Natural killer cell (primary cell): ENCODE results near the gene FANK1. TPM values are rescaled to one million over a fixed set of nuclear protein-coding genes. Genes with fewer than 3 reads are reported as not detected.
A peak's percentile ranks its signal among the peaks of the same experiment; 100 is the strongest.
"Not testable (repeated sequence)": the region's sequence is repeated elsewhere in the genome, so short reads cannot be mapped to it uniquely, and the experiment has no call there.

Experiments used
- ATAC-seq, 3 donors: fragments of 150-1000 bp in 2 of 3; fragments of 200-7000 bp in 1 of 3; cut with Tn5 transposase; 1 replicate in 1 of 3; 2 replicates in 2 of 3; pipeline ENCODE4 v1.10.0; 2021; ENCODE audit warnings: mild to moderate bottlenecking in 2 of 3, moderate library complexity in 2 of 3
- DNase-seq, 2 donors: peaks; one replicate each; pipeline versions ENCODE4 v3.0.0 to v3.0.0-alpha.2; 2013 to 2021; ENCODE audit warnings: mixed read lengths in 1 of 2
- H3K27ac ChIP-seq: one replicate; pipeline ENCODE4 v1.5.1; 2013; ENCODE audit warnings: mild to moderate bottlenecking, low read length
- H3K27me3 ChIP-seq: one replicate; pipeline ENCODE4 v1.6.1; 2013; ENCODE audit warnings: low read length; ENCODE audit not compliant: control insufficient read depth, insufficient read depth
- H3K36me3 ChIP-seq: one replicate; pipeline ENCODE4 v1.6.1; 2013; ENCODE audit warnings: low read length; ENCODE audit not compliant: control insufficient read depth, insufficient read depth
- H3K4me1 ChIP-seq: one replicate; pipeline ENCODE4 v1.6.1; 2013; ENCODE audit warnings: low read length; ENCODE audit not compliant: control insufficient read depth, insufficient read depth
- H3K4me3 ChIP-seq: one replicate; pipeline ENCODE4 v1.5.1; 2013; ENCODE audit warnings: low read length
- H3K9me3 ChIP-seq: one replicate; pipeline ENCODE4 v1.6.1; 2013; ENCODE audit warnings: low read length; ENCODE audit not compliant: control insufficient read depth, insufficient read depth
- H3K27ac Mint-ChIP-seq, 2 donors: one replicate each; pipeline ENCODE4 v1.8.0; 2022; ENCODE audit warnings: mild to moderate bottlenecking in 2 of 2, mixed read lengths in 2 of 2, moderate library complexity in 1 of 2
- H3K27me3 Mint-ChIP-seq, 2 donors: one replicate each; pipeline ENCODE4 v1.8.0; 2022; ENCODE audit warnings: low read depth in 2 of 2, mixed read lengths in 2 of 2
- H3K36me3 Mint-ChIP-seq: one replicate; pipeline ENCODE4 v1.8.0; 2022; ENCODE audit warnings: mixed read lengths
- H3K4me1 Mint-ChIP-seq, 2 donors: one replicate each; pipeline ENCODE4 v1.8.0; 2022; ENCODE audit warnings: mixed read lengths in 2 of 2
- H3K4me3 Mint-ChIP-seq: one replicate; pipeline ENCODE4 v1.8.0; 2022; ENCODE audit warnings: mild to moderate bottlenecking, moderate library complexity, mixed read lengths
- H3K9me3 Mint-ChIP-seq, 2 donors: one replicate each; pipeline ENCODE4 v1.8.0; 2022; ENCODE audit warnings: mixed read lengths in 2 of 2
- WGBS: methylation state at CpG from one replicate; pipeline ENCODE4 v1.1.7; 2013; ENCODE audit warnings: missing lambda C conversion rate; ENCODE audit not compliant: insufficient coverage; 5-methylcytosine and 5-hydroxymethylcytosine counted together
- intact Hi-C: fragments of 100-400 bp; cut with micrococcal nuclease; formaldehyde crosslinking; loops from one replicate; pipeline ENCODE4 v1.14.2; 2022
- total RNA-seq, 4 donors: library from RNA; stranded (reverse); fragments of 120-200 nt in 1 of 4; gene quantifications; one replicate each; pipeline versions ENCODE4 v1.2.3 to v1.2.4, GENCODE V29; 2013 to 2022
- TF ChIP-seq, protein P1 (sequence below): fragments of 200-600 bp; IDR thresholded peaks from one replicate; pipeline ENCODE4 v1.8.0; 2022; ENCODE audit warnings: antibody characterized with exemption

FANK1 gene
- total RNA-seq, 3 donors from 2014 or later (not counting 1 experiment from before 2014, with no cell fraction given), result not detected

- Mint-ChIP-seq H3K27ac (no peak overlapping the region), H3K4me3 (no peak overlapping the region), H3K9me3 (no peaks in the 10 kb centered on the region), H3K4me1 (no peaks in the 10 kb centered on the region), H3K36me3 (peaks cover 16% of the 10 kb centered on the region), H3K27me3 (no peaks in the 10 kb centered on the region)
- Histone ChIP-seq H3K4me3 (no peak overlapping the region), H3K9me3 (no peaks in the 10 kb centered on the region), H3K4me1 (no peaks in the 10 kb centered on the region), H3K27me3 (no peaks in the 10 kb centered on the region), H3K36me3 (no peaks in the 10 kb centered on the region), H3K27ac (no peak overlapping the region)
- no peak for DNase-seq
- intact Hi-C loops, result no loop called here
- TF ChIP-seq, protein P1, sequence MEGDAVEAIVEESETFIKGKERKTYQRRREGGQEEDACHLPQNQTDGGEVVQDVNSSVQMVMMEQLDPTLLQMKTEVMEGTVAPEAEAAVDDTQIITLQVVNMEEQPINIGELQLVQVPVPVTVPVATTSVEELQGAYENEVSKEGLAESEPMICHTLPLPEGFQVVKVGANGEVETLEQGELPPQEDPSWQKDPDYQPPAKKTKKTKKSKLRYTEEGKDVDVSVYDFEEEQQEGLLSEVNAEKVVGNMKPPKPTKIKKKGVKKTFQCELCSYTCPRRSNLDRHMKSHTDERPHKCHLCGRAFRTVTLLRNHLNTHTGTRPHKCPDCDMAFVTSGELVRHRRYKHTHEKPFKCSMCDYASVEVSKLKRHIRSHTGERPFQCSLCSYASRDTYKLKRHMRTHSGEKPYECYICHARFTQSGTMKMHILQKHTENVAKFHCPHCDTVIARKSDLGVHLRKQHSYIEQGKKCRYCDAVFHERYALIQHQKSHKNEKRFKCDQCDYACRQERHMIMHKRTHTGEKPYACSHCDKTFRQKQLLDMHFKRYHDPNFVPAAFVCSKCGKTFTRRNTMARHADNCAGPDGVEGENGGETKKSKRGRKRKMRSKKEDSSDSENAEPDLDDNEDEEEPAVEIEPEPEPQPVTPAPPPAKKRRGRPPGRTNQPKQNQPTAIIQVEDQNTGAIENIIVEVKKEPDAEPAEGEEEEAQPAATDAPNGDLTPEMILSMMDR, result no peak
- ATAC-seq, result no peak
- WGBS, result 83% methylated on average over 1 of the region's 1 CpG
These were observed 13.8 kb upstream of the FANK1 start for GRCh38 chr10:125882596-125882995.

- intact Hi-C loops, result no loop called here
- DNase-seq, result no peak
- 81% methylated on average over 3 of the region's 3 CpGs for WGBS
- no peaks in the 10 kb centered on the region for H3K27me3 ChIP-seq
- TF ChIP-seq, protein P1, result no peak
- no peaks in the 10 kb centered on the region for H3K36me3 ChIP-seq
- H3K27ac Mint-ChIP-seq, result no peak overlapping the region
- no peaks in the 10 kb centered on the region for H3K4me1 ChIP-seq
- H3K9me3 Mint-ChIP-seq, result no peaks in the 10 kb centered on the region
- no peaks in the 10 kb centered on the region for H3K9me3 ChIP-seq
- H3K4me3 Mint-ChIP-seq, result no peak overlapping the region
- no peak for ATAC-seq
- peaks cover 16% of the 10 kb centered on the region for H3K36me3 Mint-ChIP-seq
- no peak overlapping the region for H3K27ac ChIP-seq
- H3K27me3 Mint-ChIP-seq, result no peaks in the 10 kb centered on the region
- H3K4me1 Mint-ChIP-seq, result no peaks in the 10 kb centered on the region
- no peak overlapping the region for H3K4me3 ChIP-seq
These were observed 13.2 kb upstream of the FANK1 start for GRCh38 chr10:125883211-125883610.

DNA sequence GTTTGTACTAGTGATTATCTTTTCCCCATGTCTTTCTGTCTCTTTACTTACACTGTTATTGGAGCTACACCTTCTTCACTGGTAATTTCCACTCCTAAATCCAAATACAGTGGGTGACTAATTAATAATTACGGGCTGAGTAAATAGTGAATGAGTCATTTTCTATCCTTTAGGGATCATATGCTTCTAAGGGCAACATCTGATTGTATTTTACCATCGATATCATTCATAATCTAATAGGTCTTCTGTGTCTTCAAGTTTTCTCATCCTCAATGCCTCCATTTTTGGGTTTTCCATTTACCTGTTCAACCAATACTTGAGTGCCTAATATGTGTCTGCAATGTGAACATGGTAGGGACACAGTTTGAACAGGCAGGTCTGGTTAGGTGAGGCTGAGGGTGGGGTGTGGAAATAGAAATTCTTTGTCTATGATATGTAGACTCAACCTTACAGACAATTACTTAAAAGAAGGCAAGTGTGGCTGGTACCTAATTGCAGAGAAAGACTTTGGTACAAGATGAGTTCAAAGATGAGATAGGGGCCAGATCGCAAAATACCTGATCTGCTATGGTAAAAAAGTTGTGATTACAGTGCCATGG lies 9.4 kb upstream of the FANK1 start:
- Mint-ChIP-seq H3K4me1 (no peaks in the 10 kb centered on the region), H3K4me3 (no peak overlapping the region), H3K27ac (no peak overlapping the region), H3K36me3 (no peaks in the 10 kb centered on the region), H3K9me3 (no peaks in the 10 kb centered on the region), H3K27me3 (no peaks in the 10 kb centered on the region)
- no peaks in the 10 kb centered on the region for H3K4me1 ChIP-seq
- no peaks in the 10 kb centered on the region for H3K9me3 ChIP-seq
- no peak overlapping the region for H3K4me3 ChIP-seq
- H3K27ac ChIP-seq, result no peak overlapping the region
- no peaks in the 10 kb centered on the region for H3K36me3 ChIP-seq
- no peaks in the 10 kb centered on the region for H3K27me3 ChIP-seq
- intact Hi-C loops, result no loop called here
- TF ChIP-seq, protein P1, result no peak
- DNase-seq (no peak), ATAC-seq (no peak)
- 92% methylated on average over 2 of the region's 3 CpGs for WGBS

DNA sequence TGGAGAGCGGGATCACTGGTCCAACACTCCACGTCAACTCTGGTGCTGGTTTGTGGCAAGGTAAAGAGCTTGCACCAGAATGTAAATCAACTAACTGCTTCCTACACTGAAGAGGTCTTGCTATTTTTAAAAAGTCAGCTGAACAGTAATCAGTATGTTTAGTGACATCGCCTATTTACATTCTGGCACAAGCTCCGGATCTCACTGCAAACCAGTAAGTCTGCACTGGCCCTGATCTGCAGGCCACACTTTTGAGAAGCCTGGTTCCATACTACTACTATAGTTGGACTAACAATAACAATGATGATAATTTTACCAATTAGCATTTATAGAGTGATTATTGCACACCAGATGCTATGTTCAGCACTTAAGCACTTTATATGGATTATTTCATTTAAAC lies 6.9 kb upstream of the FANK1 start:
- H3K4me1 Mint-ChIP-seq, H3K27ac Mint-ChIP-seq, H3K9me3 ChIP-seq, DNase-seq, intact Hi-C loops, H3K4me3 Mint-ChIP-seq, H3K4me1 ChIP-seq, H3K36me3 ChIP-seq, ATAC-seq, H3K27me3 ChIP-seq, H3K9me3 Mint-ChIP-seq, H3K27ac ChIP-seq, H3K36me3 Mint-ChIP-seq, H3K27me3 Mint-ChIP-seq, H3K4me3 ChIP-seq: not testable (repeated sequence)
- WGBS, result 93% methylated on average over 3 of the region's 4 CpGs

DNA sequence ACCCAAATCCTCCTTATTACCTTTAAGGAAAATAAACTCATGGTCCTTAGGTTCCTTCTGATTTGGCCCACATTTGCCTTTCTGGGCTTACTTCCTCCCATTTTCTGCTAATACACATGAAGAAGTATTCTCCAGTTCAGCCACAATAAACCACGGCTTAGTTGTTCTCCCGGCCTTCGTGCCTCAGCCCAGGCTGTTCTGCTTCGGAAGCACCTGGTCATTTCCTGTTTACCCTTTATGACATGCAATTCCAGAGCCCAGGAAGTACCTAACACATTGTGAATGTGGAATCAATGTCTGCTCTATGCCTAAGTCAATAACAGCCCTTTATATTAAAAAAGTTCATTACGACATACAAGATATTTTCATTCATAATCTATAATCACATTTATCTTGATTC lies 4.0 kb upstream of the FANK1 start:
- H3K27ac ChIP-seq, H3K4me3 Mint-ChIP-seq, H3K27me3 Mint-ChIP-seq, DNase-seq, H3K9me3 Mint-ChIP-seq, H3K4me1 ChIP-seq, H3K4me3 ChIP-seq, H3K27ac Mint-ChIP-seq, H3K36me3 ChIP-seq, intact Hi-C loops, H3K27me3 ChIP-seq, H3K9me3 ChIP-seq, ATAC-seq, H3K36me3 Mint-ChIP-seq: not testable (repeated sequence)
- 72% methylated on average over 4 of the region's 5 CpGs for WGBS
- H3K4me1 Mint-ChIP-seq, result peaks cover 24 to 27% of the 10 kb centered on the region in 2 donors

- intact Hi-C loops, result not testable (repeated sequence)
These were observed 2.2 kb upstream of the FANK1 start for GRCh38 chr10:125894176-125894575.

More at GRCh38 chr10:125894176-125894575, 2.2 kb upstream of the FANK1 start:
- peak overlapping the region; percentile 40 for H3K4me3 Mint-ChIP-seq
- H3K27ac ChIP-seq, H3K27ac Mint-ChIP-seq, H3K27me3 ChIP-seq, H3K4me1 ChIP-seq, H3K9me3 Mint-ChIP-seq, H3K9me3 ChIP-seq, H3K36me3 ChIP-seq, DNase-seq, H3K27me3 Mint-ChIP-seq, H3K4me3 ChIP-seq, ATAC-seq, H3K36me3 Mint-ChIP-seq: not testable (repeated sequence)
- 94% methylated on average over 2 of the region's 3 CpGs for WGBS
- peaks cover 24 to 28% of the 10 kb centered on the region in 2 donors for H3K4me1 Mint-ChIP-seq
